CD4-positive, alpha-beta T cell treated with Interleukin-4 for 4 hours (primary cell): ENCODE data around the gene KRT1.
A peak's percentile ranks its signal among the peaks of the same experiment; 100 is the strongest.

ENCODE experiments used
- DNase-seq: peaks from one replicate; pipeline ENCODE4 v3.0.0-alpha.2; 2020

Gene KRT1

GRCh38 chr12:52659395-52659794 is 20.8 kb downstream of the KRT1 start:
- no peak for DNase-seq

DNA sequence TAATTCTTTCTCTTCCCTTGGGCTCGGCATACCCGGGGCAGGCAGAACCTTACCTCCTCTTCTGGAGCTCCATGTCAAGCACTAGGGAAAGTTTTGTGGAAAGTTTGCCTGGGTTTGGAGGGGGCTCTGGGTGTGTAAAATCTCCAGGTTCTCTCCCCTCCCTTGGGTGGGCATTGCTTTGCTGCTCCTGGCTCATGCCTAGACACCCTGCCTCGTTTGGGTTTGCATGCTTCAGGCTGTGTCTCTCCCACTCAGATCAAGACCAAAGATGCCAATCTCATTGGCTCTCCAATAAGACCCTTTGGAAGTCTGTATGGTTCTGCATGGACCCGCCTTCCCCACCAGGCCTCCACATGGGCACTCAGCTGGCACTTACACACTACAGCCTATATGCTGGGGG is 22.0 kb downstream of the KRT1 start:
- DNase-seq = no peak

DNA sequence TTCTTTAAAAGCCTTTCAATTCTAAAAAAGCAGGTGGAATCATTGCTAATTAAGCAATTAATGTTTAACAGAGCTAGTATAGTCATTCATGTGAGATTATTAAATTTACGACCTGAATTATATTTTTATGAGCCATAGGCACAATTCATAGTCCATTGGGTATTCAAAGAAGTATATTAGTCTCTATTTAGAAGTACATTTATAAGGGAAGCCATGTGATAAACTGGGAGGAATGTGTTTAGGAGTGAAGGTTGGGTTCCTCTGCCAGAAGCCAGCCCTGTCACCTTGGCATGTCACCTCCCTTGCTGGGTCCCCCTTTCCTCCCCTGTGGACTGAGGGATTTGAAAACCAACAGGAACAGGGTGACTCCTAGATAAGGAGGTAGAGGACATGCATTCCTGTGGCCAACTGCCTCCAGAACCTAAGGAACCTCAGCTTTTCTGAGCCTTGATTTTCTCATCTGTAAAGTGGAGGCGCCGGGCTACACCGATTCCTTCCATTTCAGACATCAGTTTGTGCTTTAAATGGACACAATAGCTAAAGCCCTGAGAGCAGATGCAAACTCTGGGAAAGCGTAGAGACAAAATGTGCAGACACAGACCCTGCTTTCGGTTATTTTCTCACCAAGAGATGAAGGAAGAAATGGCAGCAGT is 22.8 kb downstream of the KRT1 start:
- no peak for DNase-seq

GRCh38 chr12:52656616-52657015 is 23.6 kb downstream of the KRT1 start:
- no peak for DNase-seq

DNA sequence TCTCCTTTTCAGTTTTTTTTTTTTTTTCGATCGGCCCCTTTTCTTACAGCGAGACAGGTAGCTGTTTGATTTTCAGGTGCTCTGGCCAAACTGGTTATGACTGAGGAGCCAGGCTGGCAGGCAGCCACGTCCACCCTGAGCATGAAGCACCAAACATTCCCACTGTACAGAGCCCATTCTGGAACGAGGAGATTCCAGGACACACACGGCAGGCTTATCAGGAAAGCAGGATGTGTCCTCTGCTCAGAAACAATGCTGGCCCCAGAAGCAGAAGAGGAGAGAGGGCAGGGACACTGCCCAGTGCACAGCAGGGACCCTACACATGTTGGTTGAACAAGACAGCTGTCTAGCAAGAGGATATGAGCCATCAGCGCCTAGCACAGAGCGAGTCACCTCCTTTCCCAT is 24.5 kb downstream of the KRT1 start:
- DNase-seq = no peak

DNA sequence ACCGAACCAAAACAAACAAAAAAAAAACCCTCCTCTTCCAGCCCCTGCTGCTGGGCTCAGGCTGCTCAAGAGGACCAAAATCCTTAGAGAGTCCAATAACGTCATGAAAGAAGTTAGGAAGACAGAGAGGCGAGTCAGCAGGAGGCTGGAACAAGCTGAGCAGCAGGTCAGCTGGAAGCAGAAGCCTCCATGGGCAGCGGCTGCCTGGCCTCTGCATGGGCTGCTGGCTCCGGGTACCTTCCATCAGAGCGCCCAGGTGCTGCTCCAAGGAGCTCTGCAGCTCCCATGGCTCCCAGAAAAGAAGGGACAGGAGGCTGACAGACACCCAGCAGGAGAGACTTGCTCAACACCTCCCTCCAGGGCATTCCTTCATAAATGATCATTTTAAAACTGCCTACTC is 25.0 kb downstream of the KRT1 start:
- DNase-seq = no peak

GRCh38 chr12:52651726-52652261 is 28.4 kb downstream of the KRT1 start, which contains the start of gene KRT2:
Gene KRT2, minus strand, starts transcription at chr12:52652211. Its CDS starts 69 bp downstream, at chr12:52652142.
- no peak for DNase-seq

GRCh38 chr12:52650520-52651081 is 29.6 kb downstream of the KRT1 start:
- DNase-seq = no peak

DNA sequence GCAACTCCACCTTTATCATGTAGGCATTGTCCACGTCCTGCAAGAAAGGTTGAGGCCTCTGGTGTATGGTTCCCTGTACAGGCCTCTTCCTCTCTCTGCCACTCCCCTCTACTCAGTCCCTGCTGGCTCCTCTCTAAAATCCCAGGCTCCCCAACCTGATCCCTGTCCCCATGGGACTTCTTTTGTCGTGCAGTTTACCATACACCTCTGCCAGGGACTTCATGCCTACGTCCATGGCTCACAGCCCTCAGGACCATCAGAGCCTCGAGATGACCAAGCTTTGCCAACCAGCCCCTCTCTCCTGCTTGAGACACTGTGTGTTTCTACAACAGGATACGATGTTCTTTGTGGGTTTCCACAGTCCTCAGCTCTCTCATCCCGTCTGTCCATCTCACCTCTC is 31.1 kb downstream of the KRT1 start:
- no peak for DNase-seq

GRCh38 chr12:52648012-52648550 is 32.1 kb downstream of the KRT1 start:
- no peak for DNase-seq

DNA sequence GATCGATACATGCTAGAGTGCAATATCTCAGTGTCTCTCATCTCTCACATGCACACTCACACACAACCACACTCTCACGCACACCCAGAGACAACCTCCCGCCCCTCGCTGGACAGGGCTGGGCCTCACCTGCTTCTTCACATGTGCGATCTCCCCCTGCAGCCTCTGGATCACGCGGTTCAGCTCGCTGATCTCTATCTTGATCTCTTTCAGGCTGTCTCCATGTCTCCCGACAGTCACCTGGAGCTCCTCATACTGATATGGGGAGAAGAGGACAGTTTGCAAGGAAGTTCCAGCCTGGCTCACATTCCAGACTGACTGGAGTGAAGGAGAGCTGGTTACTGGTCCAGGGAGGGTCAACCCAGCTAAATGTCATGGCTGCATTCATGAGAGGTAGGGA is 32.6 kb downstream of the KRT1 start:
- no peak for DNase-seq

GRCh38 chr12:52646613-52647012 is 33.6 kb downstream of the KRT1 start:
- DNase-seq = no peak

DNA sequence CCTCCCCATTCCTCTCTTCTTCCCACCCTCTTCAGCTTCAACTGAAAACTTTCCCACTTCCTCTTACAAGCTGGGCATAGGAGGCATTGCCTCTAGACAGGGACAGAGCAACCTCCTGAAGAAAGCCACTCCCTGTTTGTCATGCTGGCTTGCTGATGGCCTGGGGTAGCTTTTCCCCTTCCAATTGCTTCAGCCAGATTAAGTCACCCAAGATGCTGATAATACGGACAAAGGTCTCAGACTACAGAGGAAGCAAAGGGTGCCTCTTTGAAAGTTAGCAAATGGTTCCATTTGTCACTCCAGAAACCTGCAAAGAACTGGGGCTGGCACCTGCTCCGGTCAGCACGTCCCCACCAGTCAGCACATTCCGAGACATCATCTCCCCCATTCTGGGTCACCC is 34.2 kb downstream of the KRT1 start:
- DNase-seq = no peak

- peak; percentile 61 for DNase-seq
These were observed 35.0 kb downstream of the KRT1 start for GRCh38 chr12:52645120-52645761.

- no peak for DNase-seq
These were observed 36.2 kb downstream of the KRT1 start for GRCh38 chr12:52644078-52644415.

- DNase-seq = no peak
These were observed 36.8 kb downstream of the KRT1 start for GRCh38 chr12:52643233-52644077.

DNA sequence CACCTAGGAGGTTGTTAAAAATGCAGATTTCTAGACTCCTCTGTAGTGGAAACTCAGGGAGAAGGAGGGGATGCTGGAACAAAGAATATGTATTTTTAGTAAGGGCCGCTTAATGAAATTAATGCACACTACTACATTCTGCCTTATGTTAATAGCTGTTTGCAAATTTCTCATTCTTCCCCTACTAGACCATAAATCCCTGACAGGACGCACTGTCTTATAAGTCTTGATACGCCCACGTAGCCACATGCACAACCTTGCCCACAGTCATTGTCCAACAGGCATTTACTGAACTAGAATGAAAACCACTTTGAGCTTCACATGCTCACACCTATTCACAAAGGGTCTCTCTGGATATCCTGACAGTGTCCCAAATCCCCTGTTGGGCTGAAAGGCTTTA is 38.7 kb downstream of the KRT1 start:
- DNase-seq = no peak

DNA sequence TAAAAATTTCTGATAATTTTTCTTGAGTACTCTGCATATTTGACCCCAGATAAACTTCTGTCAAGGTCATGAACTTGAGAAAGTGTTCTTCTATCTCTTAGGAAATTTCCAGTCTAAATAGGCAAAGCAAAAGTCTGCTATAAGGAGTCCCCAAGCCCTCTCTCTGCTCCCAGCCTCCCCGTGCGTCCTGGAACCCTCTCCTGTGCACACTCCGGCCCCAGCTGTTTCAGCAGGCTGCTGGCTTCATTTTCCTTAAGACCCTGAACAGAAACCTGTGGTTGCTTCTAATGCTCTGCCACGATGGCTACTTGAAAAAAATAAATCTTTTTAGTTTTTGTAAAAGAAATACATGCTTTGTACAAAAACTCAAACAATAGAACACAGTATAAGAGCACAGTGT is 42.9 kb downstream of the KRT1 start:
- no peak for DNase-seq

DNA sequence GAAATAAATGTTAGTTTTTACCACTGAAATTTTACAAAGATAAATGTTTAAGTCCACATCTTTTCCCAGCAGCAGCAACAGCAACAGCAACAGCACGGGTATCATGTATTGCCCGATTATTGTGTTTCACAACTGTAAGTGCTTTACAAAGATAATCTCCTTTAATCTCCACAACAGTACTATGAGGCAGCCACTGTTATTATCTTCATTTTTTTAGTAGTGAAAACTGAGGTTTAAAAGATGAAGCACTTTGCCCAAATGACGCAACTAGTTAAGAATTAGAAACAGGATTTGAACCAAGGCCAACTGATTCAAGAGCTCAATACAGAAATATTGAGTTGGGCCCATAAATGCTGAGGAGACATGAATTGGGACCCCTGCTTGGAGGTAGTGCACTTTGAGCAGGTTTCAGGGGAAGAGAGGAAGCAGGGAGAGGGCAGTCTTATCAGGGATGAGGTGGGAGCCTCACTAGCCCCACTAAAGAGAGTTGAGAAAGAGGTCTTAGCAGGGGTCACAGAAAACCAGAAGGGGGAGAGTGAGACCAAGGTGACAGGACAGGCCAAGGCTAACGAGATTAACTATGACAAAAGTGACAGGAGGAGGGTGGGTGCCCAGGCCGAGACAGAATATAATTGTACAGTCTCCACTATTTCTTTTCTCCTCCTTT is 43.5 kb downstream of the KRT1 start:
- DNase-seq = no peak

DNA sequence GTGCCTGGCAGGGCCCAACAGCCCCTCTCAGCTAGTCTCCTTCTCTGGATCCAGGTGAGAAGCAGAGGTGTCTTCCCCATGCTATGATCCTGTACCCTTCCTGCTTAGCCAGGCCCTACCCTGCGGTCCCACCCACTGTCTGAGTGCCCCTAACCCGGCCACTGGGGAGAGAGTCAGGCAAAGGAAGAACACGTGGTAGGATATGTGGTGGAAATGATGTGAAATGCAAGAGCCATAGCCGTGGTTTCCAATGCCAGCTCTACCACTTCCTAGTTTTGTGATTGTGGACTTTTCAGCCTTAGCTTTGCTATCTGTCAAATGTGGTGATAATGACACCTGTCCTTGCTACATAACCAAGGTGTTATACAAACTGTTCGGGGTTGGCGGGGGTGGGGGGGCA is 44.0 kb downstream of the KRT1 start:
- DNase-seq = no peak

DNA sequence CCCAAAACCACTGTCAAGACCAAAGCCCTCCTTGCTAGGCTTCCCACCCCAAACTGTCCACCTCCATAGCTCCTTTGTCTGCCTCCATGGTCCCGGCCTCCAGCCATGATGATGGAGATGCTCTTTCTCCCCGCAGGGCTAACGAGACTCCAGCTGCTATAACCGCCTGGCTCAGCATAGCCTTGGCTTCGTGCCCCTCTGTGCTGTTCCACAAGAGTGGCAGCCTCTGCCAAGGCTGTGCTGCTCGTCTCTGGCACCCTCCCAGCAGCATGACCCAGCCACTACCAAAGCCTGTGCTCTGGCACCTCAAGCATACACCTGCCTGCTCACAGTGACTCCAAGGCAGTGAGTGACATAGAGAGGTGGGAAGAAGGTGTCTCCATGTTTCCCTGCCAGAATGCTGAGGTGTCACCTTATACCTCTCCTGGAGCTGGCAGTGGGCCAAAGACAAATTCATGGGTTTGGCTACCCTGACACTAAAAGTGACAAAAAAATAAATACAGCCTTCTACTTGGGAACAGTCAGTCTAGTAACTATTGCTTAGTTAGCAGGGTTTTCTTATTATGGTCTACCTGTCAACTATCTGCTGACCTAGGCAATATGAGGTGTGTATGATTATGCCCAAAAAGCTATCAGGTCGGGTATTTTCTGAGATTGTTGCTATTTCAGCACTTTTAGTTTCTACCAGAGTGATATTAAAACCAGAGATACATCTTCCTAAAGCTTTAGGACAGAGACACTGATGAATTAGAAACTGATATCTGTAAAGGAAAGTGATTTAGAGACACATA is 45.7 kb downstream of the KRT1 start:
- no peak for DNase-seq

DNA sequence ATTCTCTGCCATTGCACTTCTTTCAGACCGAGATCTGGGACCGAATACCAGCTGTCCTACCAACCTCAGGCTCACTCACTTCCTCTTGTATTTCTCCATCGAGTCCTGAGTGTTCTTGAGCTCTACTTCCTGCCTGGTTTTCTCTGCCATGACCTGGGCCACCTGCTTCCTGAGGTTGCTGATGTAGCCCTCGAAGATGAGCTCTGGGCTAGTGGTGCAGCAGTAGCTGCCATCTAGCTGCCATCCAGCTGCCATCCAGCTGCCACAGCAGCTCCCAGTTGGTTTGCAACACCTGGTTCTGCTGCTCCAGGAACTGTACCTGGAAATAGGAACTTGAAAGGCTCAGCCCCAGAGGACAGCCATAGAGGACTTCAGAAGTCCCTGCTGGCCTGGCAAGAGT is 46.8 kb downstream of the KRT1 start:
- no peak for DNase-seq
